A673 (cell line): ENCODE results near the gene MRPL45.

ENCODE experiments used
- EZH2 ChIP-seq: fragments of 200-600 bp; sonication (generic); IDR thresholded peaks from 2 replicates; pipeline ENCODE4 v1.6.1; 2017; ENCODE audit warnings: borderline replicate concordance, low read depth, mild to moderate bottlenecking, mixed read lengths, antibody characterized with exemption, low read length; ENCODE audit not compliant: poor library complexity, severe bottlenecking
- TF ChIP-seq, protein P1 (sequence below): fragments of 300-800, 200-600 bp; sonication (generic); conservative IDR thresholded peaks from 2 replicates; pipeline ENCODE4 v1.5.1; 2017; ENCODE audit warnings: low read depth, mild to moderate bottlenecking, antibody characterized with exemption, low read length, moderate library complexity, mixed read lengths

DNA sequence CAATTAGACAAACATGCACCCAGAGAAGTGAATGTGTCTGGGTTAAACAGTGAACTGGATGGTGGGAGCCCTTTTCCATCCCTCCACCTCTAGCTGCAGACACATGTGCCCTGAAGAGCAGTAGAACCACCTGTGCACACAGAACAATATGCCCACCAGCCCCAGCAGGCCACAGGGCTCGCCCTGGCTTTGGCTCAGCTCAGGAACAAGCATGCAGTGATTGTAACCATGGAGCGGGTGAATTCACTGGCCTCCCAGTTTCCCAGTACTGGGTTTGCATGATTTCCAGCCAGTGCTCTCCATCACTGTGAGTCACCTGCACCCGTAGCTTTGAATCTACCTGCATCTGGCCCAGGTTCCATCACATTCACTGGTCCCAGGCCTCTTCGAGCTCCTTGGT, 41.6 kb downstream of the MRPL45 start:
- TF ChIP-seq, protein P1, sequence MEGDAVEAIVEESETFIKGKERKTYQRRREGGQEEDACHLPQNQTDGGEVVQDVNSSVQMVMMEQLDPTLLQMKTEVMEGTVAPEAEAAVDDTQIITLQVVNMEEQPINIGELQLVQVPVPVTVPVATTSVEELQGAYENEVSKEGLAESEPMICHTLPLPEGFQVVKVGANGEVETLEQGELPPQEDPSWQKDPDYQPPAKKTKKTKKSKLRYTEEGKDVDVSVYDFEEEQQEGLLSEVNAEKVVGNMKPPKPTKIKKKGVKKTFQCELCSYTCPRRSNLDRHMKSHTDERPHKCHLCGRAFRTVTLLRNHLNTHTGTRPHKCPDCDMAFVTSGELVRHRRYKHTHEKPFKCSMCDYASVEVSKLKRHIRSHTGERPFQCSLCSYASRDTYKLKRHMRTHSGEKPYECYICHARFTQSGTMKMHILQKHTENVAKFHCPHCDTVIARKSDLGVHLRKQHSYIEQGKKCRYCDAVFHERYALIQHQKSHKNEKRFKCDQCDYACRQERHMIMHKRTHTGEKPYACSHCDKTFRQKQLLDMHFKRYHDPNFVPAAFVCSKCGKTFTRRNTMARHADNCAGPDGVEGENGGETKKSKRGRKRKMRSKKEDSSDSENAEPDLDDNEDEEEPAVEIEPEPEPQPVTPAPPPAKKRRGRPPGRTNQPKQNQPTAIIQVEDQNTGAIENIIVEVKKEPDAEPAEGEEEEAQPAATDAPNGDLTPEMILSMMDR = no peak
- TF ChIP-seq EZH2 = no peak
